ENCODE measurements around the gene TSEN54. TPM values are rescaled to one million over a fixed set of nuclear protein-coding genes. Genes with fewer than 3 reads are reported as not detected.

TSEN54 gene
- total RNA-seq, 2 experiments from 2014 or later = 38.8 to 45.4 TPM

GRCh38 chr17:75487351-75488070, 28.8 kb upstream of the TSEN54 start:
- peak overlapping the region; percentile 45 for H3K4me3 Mint-ChIP-seq
- no peaks in the 10 kb centered on the region for H3K27me3 Mint-ChIP-seq
- intact Hi-C loops (cut with micrococcal nuclease) = no loop called here
- no peaks in the 10 kb centered on the region for H3K9me3 Mint-ChIP-seq
- DNase-seq = peak; percentile 73
- no peak for TF ChIP-seq CTCF (IDR thresholded peaks at IDR 0.05)
- peaks cover 2% of the 10 kb centered on the region for H3K36me3 Mint-ChIP-seq (ENCODE audit: low read depth)
- peak; percentile 95 for ATAC-seq
- ChIA-PET CTCF (interaction anchor here (0.8 to 2.3 kb wide), 8 partner anchors 12 to 146 kb away, joined by 3 to 7 read pairs (median 4); partner anchors contain the start of genes SMIM5, TMEM94 and TSEN54), POLR2A (interaction anchor here (0.6 to 1.1 kb wide), 5 partner anchors 10 to 237 kb away, joined by 3 to 4 read pairs (median 3); no protein-coding TSS in a partner anchor)
- peaks cover 17% of the 10 kb centered on the region for H3K4me1 Mint-ChIP-seq (ENCODE audit: low read depth)
- peak overlapping the region; percentile 95 for H3K27ac Mint-ChIP-seq

- H3K27ac Mint-ChIP-seq = peak overlapping the region; percentile 95
- DNase-seq = no peak
- TF ChIP-seq CTCF (IDR thresholded peaks at IDR 0.05) = no peak
- H3K4me3 Mint-ChIP-seq = no peak overlapping the region
- ChIA-PET CTCF (interaction anchor here (1.0 to 1.2 kb wide), 2 partner anchors 14 to 145 kb away, joined by 3 to 4 read pairs; partner anchors contain the start of gene SMIM5), POLR2A (interaction anchor here (0.8 to 1.1 kb wide), 2 partner anchors 9 to 112 kb away, joined by 3 to 4 read pairs; no protein-coding TSS in a partner anchor)
- H3K9me3 Mint-ChIP-seq = no peaks in the 10 kb centered on the region
- peaks cover 2% of the 10 kb centered on the region for H3K36me3 Mint-ChIP-seq (ENCODE audit: low read depth)
- no peak for ATAC-seq
- H3K27me3 Mint-ChIP-seq = no peaks in the 10 kb centered on the region
- intact Hi-C loops (cut with micrococcal nuclease) = no loop called here
- peaks cover 17% of the 10 kb centered on the region for H3K4me1 Mint-ChIP-seq (ENCODE audit: low read depth)
Measured at GRCh38 chr17:75488693-75489510, 27.4 kb upstream of the TSEN54 start.

GRCh38 chr17:75489511-75489955, 26.8 kb upstream of the TSEN54 start:
- ChIA-PET CTCF (interaction anchor here (1.2 kb wide), 1 partner anchor 144 kb away, joined by 4 read pairs; the partner anchor contains the start of gene SMIM5), POLR2A (interaction anchor here (0.6 kb wide), 1 partner anchor 259 kb away, joined by 3 read pairs; no protein-coding TSS in a partner anchor)
- Mint-ChIP-seq H3K9me3 (no peaks in the 10 kb centered on the region), H3K36me3 (ENCODE audit: low read depth) (peaks cover 2% of the 10 kb centered on the region), H3K27me3 (no peaks in the 10 kb centered on the region), H3K27ac (no peak overlapping the region), H3K4me1 (ENCODE audit: low read depth) (peaks cover 17% of the 10 kb centered on the region), H3K4me3 (no peak overlapping the region)
- no peak for DNase-seq
- intact Hi-C loops (cut with micrococcal nuclease) = no loop called here
- no peak for TF ChIP-seq CTCF (IDR thresholded peaks at IDR 0.05)
- no peak for ATAC-seq

GRCh38 chr17:75490173-75490743, 26.1 kb upstream of the TSEN54 start:
- peaks cover 2% of the 10 kb centered on the region for H3K36me3 Mint-ChIP-seq (ENCODE audit: low read depth)
- intact Hi-C loops (cut with micrococcal nuclease) = no loop called here
- no peak overlapping the region for H3K27ac Mint-ChIP-seq
- no peaks in the 10 kb centered on the region for H3K9me3 Mint-ChIP-seq
- POLR2A ChIA-PET = interaction anchor here (0.6 kb wide), 1 partner anchor 260 kb away, joined by 3 read pairs; no protein-coding TSS in a partner anchor
- ATAC-seq (no peak), DNase-seq (no peak)
- H3K27me3 Mint-ChIP-seq = no peaks in the 10 kb centered on the region
- H3K4me3 Mint-ChIP-seq = no peak overlapping the region
- no peak for TF ChIP-seq CTCF (IDR thresholded peaks at IDR 0.05)
- CTCF ChIA-PET = interaction anchor here (1.2 kb wide), 1 partner anchor 143 kb away, joined by 4 read pairs; the partner anchor contains the start of gene SMIM5
- H3K4me1 Mint-ChIP-seq (ENCODE audit: low read depth) = peaks cover 17% of the 10 kb centered on the region
